Heart left ventricle (tissue), 16 donors: ENCODE results near the gene PHF2. TPM values are rescaled to one million over a fixed set of nuclear protein-coding genes. Genes with fewer than 3 reads are reported as not detected.

Experiments
- ATAC-seq, 4 donors: fragments of 200-7000 bp; cut with Tn5 transposase; one replicate each; pipeline ENCODE4 v1.9.1; 2020 to 2022; ENCODE audit warnings: moderate library complexity in 4 of 4, mild to moderate bottlenecking in 3 of 4, moderate number of reproducible peaks in 1 of 4
- DNase-seq, 5 donors: peaks; one replicate each; pipeline ENCODE4 v3.0.0-alpha.2; 2020
- H3K27ac ChIP-seq, 12 donors: fragments of 200-600 bp; sonication (generic) in 4 of 12; one replicate each; pipeline versions ENCODE4 v1.5.0 to v1.8.0; 2016 to 2022; ENCODE audit warnings: mild to moderate bottlenecking in 2 of 12
- H3K27me3 ChIP-seq, 9 donors: fragments of 200-600 bp; sonication (generic) in 2 of 9; one replicate each; pipeline versions ENCODE4 v1.5.1 to v1.8.0; 2016 to 2022; ENCODE audit warnings: mild to moderate bottlenecking in 3 of 9
- H3K36me3 ChIP-seq, 9 donors: fragments of 200-600 bp; sonication (generic) in 2 of 9; one replicate each; pipeline versions ENCODE4 v1.5.0 to v1.8.0; 2018 to 2022; ENCODE audit warnings: mild to moderate bottlenecking in 2 of 9
- H3K4me1 ChIP-seq, 12 donors: fragments of 200-600 bp; sonication (generic) in 4 of 12; one replicate each; pipeline versions ENCODE4 v1.5.0 to v1.8.0; 2016 to 2022; ENCODE audit warnings: mild to moderate bottlenecking in 3 of 12
- H3K4me3 ChIP-seq, 12 donors: fragments of 200-600 bp; sonication (generic) in 4 of 12; one replicate each; pipeline versions ENCODE4 v1.5.0 to v1.8.0; 2017 to 2022; ENCODE audit warnings: mild to moderate bottlenecking in 9 of 12, moderate library complexity in 4 of 12
- H3K9me3 ChIP-seq, 12 donors: fragments of 200-600 bp; sonication (generic) in 4 of 12; one replicate each; pipeline versions ENCODE4 v1.5.0 to v1.8.0; 2016 to 2022; ENCODE audit warnings: mild to moderate bottlenecking in 1 of 12
- CTCF ChIP-seq, 12 donors: fragments of 200-600 bp; sonication (generic) in 4 of 12; IDR thresholded peaks; one replicate each; pipeline versions ENCODE4 v1.5.0 to v1.8.0; 2018 to 2022; ENCODE audit warnings: antibody characterized with exemption in 12 of 12, mild to moderate bottlenecking in 5 of 12
- POLR2A ChIP-seq, 2 donors: fragments of 450-650 bp; IDR thresholded peaks; one replicate each; pipeline ENCODE4 v1.6.1; 2017; ENCODE audit warnings: antibody characterized with exemption in 2 of 2, mild to moderate bottlenecking in 2 of 2, moderate library complexity in 2 of 2
- WGBS, 4 donors: extraction: QIAGEN DNeasy Blood & Tissue Kit in 2 of 4; methylation state at CpG; one replicate each; pipeline versions ENCODE4 v1.1.5 to v1.1.7; 2013 to 2018; 5-methylcytosine and 5-hydroxymethylcytosine counted together
- intact Hi-C, 10 donors: fragments of 100-400 bp; cut with DNase I; formaldehyde crosslinking; loops; one replicate each; pipeline versions ENCODE4 v1.11.1 to v1.14.2; 2022
- polyA plus RNA-seq, 2 donors: library from polyadenylated mRNA; stranded (reverse); fragments of 200-250 nt; gene quantifications; one replicate each; pipeline ENCODE4 v1.2.3, GENCODE V29; 2013
- total RNA-seq, 9 donors: library from RNA; depleted of rRNA in 2 of 9; stranded (reverse); fragments of >200 nt in 2 of 9; fragmentation: NEBNext Ultra II Directional in 3 of 9; extraction: Animal tissue kit (Norgen Biotek cat#: 25700) in 3 of 9; gene quantifications; one replicate each; pipeline versions ENCODE4 v1.1.0 to v1.2.4, GENCODE V29; 2016 to 2023
- donor health status: ischemic (EF 13 %, LVEDD 7.1; RV severe dilation, severe dysfunction).
- donor health status: healthy with polysubstance abuse.
- donor health status: DM: no; HTN: yes; CAD: no.
- donor health status: DM: no; HTN: no; CAD: no.
- donor health status: ischemic (EF 25% LVEDD 6.9; RV normal size, moderate dysfunction).
- donor health status: ischemic (EF 25% LVEDD 5.7; RV mildly dilated, moderate dysfunction).
- donor health status: healthy.
- donor health status: DM: yes; HTN: yes; CAD: no.
- donor health status: ischemic (EF 35%, LVEDD 5.7; RV mildly dilated, moderate dysfunction).
- donor health status: nonischemic (EF 11% LVEDD 7.7; RV severe dilation, severe dysfunction).
- donor health status: DM: yes; HTN: yes; CAD: no.
- donor health status: PGD.
- donor health status: ischemic (EF 29% LVEDD 5.4; RV normal size, mild dysfunction).
- donor health status: nonischemic (EF 23%, LVEDD 6.1; RV moderate dilation, normal function).

PHF2 gene
- total and polyA plus RNA-seq, 11 donors: 18.8 to 37.2 (median 22.1) TPM

- Histone ChIP-seq H3K36me3 (no peaks in the 10 kb centered on the region), H3K4me3 (no peak overlapping the region), H3K4me1 (peaks cover 0 to 84% (median 50%) of the 10 kb centered on the region in 12 donors), H3K27ac (no peak overlapping the region), H3K27me3 (no peaks in the 10 kb centered on the region), H3K9me3 (peaks cover 0 to 11% (median 0%) of the 10 kb centered on the region in 12 donors)
- intact Hi-C loops: no loop called here
- 79 to 90% (median 83%) methylated on average over 12 of the region's 12 CpGs for WGBS, 4 donors
- TF ChIP-seq CTCF (IDR thresholded peaks at IDR 0.05) (no peak), POLR2A (IDR thresholded peaks at IDR 0.05) (no peak)
- ATAC-seq: no peak
- DNase-seq: no peak
Measured at GRCh38 chr9:93588641-93589609, 12.5 kb downstream of the PHF2 start.

- DNase-seq (no peak), ATAC-seq (no peak)
- TF ChIP-seq POLR2A (IDR thresholded peaks at IDR 0.05): no peak
- no peak for TF ChIP-seq CTCF (IDR thresholded peaks at IDR 0.05)
- no peaks in the 10 kb centered on the region for H3K36me3 ChIP-seq
- no peak overlapping the region for H3K4me3 ChIP-seq
- WGBS, 4 donors: 27 to 44% (median 33%) methylated on average over 8 of the region's 8 CpGs
- peaks cover 0 to 91% (median 58%) of the 10 kb centered on the region in 12 donors for H3K4me1 ChIP-seq
- H3K27ac ChIP-seq: no peak overlapping the region
- intact Hi-C loops: no loop called here
- H3K9me3 ChIP-seq: peaks cover 0 to 3% (median 0%) of the 10 kb centered on the region in 12 donors
- H3K27me3 ChIP-seq: no peaks in the 10 kb centered on the region
Measured at GRCh38 chr9:93589688-93590087, 13.3 kb downstream of the PHF2 start.

GRCh38 chr9:93590609-93591234, 14.3 kb downstream of the PHF2 start:
- TF ChIP-seq CTCF (IDR thresholded peaks at IDR 0.05): no peak
- no peak for TF ChIP-seq POLR2A (IDR thresholded peaks at IDR 0.05)
- Histone ChIP-seq H3K9me3 (no peaks in the 10 kb centered on the region), H3K27me3 (no peaks in the 10 kb centered on the region), H3K36me3 (no peaks in the 10 kb centered on the region), H3K4me1 (peaks cover 0 to 90% (median 59%) of the 10 kb centered on the region in 12 donors), H3K4me3 (no peak overlapping the region), H3K27ac (peak overlapping the region in 1 of 12 donors; percentile 15)
- no peak for ATAC-seq
- WGBS, 4 donors: 68 to 71% (median 69%) methylated on average over 7 to 8 of the region's 8 CpGs
- intact Hi-C loops: no loop called here
- DNase-seq: no peak
